Neural crest cell (in vitro differentiated cells): ENCODE results near the gene DGKH. TPM values are rescaled to one million over a fixed set of nuclear protein-coding genes. Genes with fewer than 3 reads are reported as not detected.
"Not testable (repeated sequence)": the region's sequence is repeated elsewhere in the genome, so short reads cannot be mapped to it uniquely, and the experiment has no call there.

Experiments
- DNase-seq: peaks from one replicate; pipeline ENCODE4 v3.0.0; 2021; ENCODE audit warnings: low read depth, mixed read lengths, low spot score
- H3K27ac Mint-ChIP-seq: one replicate; pipeline ENCODE4 v1.8.0; 2021; ENCODE audit warnings: mild to moderate bottlenecking, mixed read lengths; ENCODE audit not compliant: unreplicated experiment
- H3K27me3 Mint-ChIP-seq: 2 replicates; pipeline ENCODE4 v1.8.0; 2021; ENCODE audit warnings: low read depth, mild to moderate bottlenecking, mixed read lengths
- H3K36me3 Mint-ChIP-seq: 2 replicates; pipeline ENCODE4 v1.8.0; 2021; ENCODE audit warnings: low read depth, mild to moderate bottlenecking, mixed read lengths
- H3K4me1 Mint-ChIP-seq: 2 replicates; pipeline ENCODE4 v1.8.0; 2021; ENCODE audit warnings: mixed read lengths
- H3K4me3 Mint-ChIP-seq: one replicate; pipeline ENCODE4 v1.8.0; 2021; ENCODE audit warnings: mild to moderate bottlenecking, mixed read lengths
- H3K9me3 Mint-ChIP-seq: 2 replicates; pipeline ENCODE4 v1.8.0; 2021; ENCODE audit warnings: mixed read lengths
- CTCF ChIP-seq: fragments of 200-600 bp; sonication (generic); conservative IDR thresholded peaks from 2 replicates; pipeline ENCODE4 v1.5.0; 2021; ENCODE audit warnings: antibody characterized with exemption, mild to moderate bottlenecking
- total RNA-seq: library from RNA; stranded (reverse); gene quantifications from 2 replicates; pipeline ENCODE4 v1.2.1, GENCODE V29; 2021

DGKH gene
- total RNA-seq, 1 donor from 2014 or later = 12.4 TPM

GRCh38 chr13:42086582-42086981 is 38.1 kb downstream of the DGKH start:
- peak overlapping the region; percentile 35 for H3K27ac Mint-ChIP-seq

DNA sequence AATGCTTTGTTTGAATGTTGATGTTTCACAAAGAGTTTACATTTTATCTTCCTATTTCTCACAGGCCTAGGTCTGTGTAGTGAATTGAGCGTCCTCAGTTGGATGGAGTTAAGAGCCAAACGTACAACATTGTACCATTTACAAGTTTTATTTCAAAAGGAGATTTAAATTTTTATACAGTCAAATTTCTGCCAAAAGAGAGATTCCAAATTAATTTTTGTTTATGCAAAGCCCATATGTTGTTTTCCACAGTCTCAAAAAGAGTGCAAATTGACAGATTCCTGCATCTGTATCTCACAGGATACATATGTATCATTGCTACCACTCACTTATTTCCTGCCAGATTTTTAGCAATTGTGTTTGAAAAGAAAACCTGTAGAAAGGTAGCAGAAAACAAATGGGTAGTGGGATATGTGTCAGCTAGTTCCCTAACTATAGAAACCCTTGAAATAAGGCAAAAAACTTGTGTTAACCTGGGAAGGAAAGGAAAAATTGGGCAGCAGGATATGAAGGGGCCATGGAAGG is 46.1 kb downstream of the DGKH start:
- peaks cover 10% of the 10 kb centered on the region for H3K9me3 Mint-ChIP-seq
- no peak overlapping the region for H3K4me3 Mint-ChIP-seq
- no peak for TF ChIP-seq CTCF
- H3K27me3 Mint-ChIP-seq = no peaks in the 10 kb centered on the region
- peaks cover 15% of the 10 kb centered on the region for H3K36me3 Mint-ChIP-seq
- no peak for DNase-seq
- no peak overlapping the region for H3K27ac Mint-ChIP-seq
- no peaks in the 10 kb centered on the region for H3K4me1 Mint-ChIP-seq

More at GRCh38 chr13:42086582-42086981, 38.1 kb downstream of the DGKH start:
- Mint-ChIP-seq H3K27me3 (no peaks in the 10 kb centered on the region), H3K36me3 (peaks cover 38% of the 10 kb centered on the region), H3K4me1 (no peaks in the 10 kb centered on the region), H3K9me3 (peaks cover 24% of the 10 kb centered on the region), H3K4me3 (no peak overlapping the region)
- no peak for DNase-seq
- TF ChIP-seq CTCF = no peak

DNA sequence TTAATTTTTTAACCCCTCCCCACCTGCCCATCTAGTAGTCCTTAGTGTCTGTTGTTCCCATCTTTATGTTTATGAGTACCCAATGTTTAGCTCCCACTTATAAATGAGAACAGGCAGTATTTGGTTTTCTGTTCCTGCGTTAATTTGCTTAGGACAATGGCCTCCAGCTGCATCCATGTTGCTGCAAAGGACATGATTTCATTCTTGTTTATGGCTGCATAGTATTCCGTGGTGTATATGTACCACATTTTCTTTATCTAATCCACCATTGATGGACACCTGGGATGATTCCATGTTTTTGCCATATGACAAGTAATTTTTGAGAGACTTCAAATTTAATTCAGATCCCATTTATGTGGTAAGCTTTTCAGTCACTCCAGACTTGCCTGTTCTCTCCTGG is 47.8 kb downstream of the DGKH start:
- H3K27me3 Mint-ChIP-seq, H3K9me3 Mint-ChIP-seq, H3K36me3 Mint-ChIP-seq, DNase-seq, H3K4me1 Mint-ChIP-seq, H3K4me3 Mint-ChIP-seq, H3K27ac Mint-ChIP-seq: not testable (repeated sequence)

DNA sequence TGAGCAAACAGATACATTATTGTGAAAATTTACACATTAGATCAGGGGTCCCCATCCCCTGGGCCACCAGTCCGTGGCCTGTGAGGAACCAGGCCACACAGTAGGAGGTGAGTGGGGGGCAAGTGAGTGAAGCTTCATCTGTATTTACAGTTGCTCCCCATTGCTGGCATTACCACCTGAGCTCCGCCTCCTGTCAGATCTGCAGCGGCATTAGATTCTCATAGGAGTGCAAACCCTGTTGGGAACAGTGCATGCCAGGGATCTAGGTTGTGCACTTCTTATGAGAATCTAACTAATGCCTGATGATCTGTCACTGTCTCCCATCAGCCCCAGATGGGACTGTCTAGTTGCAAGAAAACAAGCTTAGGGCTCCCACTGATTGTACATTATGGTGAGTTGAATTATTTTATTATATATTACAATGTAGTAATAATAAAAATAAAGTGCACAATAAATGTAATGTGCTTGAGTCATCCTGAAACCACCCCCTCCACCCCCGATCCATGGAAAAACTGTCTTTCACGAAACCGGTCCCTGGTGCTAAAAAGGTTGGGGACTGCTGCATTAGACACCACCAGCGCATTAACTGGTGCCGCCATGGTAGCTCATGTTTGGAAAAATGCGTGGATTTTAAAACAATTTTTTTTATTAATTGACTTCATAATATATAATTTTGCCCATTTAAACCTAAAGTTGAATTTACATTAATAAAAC is 51.7 kb downstream of the DGKH start:
- Mint-ChIP-seq H3K9me3 (peaks cover 2% of the 10 kb centered on the region), H3K36me3 (peaks cover 10% of the 10 kb centered on the region), H3K4me3 (no peak overlapping the region), H3K27ac (no peak overlapping the region), H3K4me1 (peaks cover 4% of the 10 kb centered on the region), H3K27me3 (no peaks in the 10 kb centered on the region)
- DNase-seq = no peak
- no peak for TF ChIP-seq CTCF

GRCh38 chr13:42100960-42101359 is 52.5 kb downstream of the DGKH start:
- peaks cover 5% of the 10 kb centered on the region for H3K4me1 Mint-ChIP-seq
- H3K9me3 Mint-ChIP-seq = peaks cover 2% of the 10 kb centered on the region
- no peaks in the 10 kb centered on the region for H3K27me3 Mint-ChIP-seq
- no peak for DNase-seq
- H3K27ac Mint-ChIP-seq = no peak overlapping the region
- TF ChIP-seq CTCF = no peak
- peaks cover 10% of the 10 kb centered on the region for H3K36me3 Mint-ChIP-seq
- no peak overlapping the region for H3K4me3 Mint-ChIP-seq

DNA sequence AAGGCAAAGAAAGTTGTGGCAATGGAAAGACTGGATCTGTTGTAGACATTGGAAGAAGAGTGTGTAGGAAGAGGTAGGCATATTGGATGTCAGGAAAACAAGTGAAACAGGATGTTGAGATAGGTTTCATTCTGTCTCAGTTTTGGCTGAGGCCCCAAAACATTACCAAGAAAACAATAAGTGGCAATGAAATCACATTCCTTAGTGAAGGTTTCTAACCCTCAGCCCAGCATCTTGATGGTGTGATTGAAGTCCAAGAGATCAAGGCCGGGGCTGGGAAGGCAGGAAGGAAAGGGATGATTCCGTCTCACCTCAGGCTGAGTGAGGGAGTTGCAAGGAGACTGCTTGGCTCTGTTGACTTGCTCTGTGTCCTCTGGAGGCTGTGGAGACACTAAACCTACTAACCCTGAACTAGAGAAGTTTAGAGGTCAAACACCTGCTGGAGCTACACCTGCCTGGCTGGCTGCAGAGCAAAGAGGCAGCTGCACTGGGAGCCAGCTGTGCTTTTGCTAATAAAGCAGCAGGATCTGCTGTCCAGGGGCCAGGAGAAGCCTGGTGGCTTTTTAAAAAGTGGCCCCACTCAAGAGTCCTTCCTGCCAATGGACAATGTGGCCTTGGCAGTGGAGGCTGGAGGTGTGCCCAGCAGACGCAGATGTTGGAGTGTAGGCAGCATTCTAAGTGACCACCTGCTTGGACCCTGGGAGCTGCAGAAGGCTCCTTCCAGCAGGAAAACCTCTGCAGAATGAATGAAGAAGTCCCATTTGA is 53.6 kb downstream of the DGKH start:
- H3K4me1 Mint-ChIP-seq = peaks cover 12% of the 10 kb centered on the region
- H3K27ac Mint-ChIP-seq = no peak overlapping the region
- peaks cover 10% of the 10 kb centered on the region for H3K36me3 Mint-ChIP-seq
- H3K27me3 Mint-ChIP-seq = no peaks in the 10 kb centered on the region
- no peak for TF ChIP-seq CTCF
- H3K4me3 Mint-ChIP-seq = no peak overlapping the region
- no peak for DNase-seq
- peaks cover 2% of the 10 kb centered on the region for H3K9me3 Mint-ChIP-seq
